K562 treated with DMSO at 1 percent for 4 hours (cell line): ENCODE measurements around the gene ZFYVE9. TPM values are rescaled to one million over a fixed set of nuclear protein-coding genes. Genes with fewer than 3 reads are reported as not detected.

ENCODE experiments used
- total RNA-seq: library from RNA; unstranded; fragments of 300-600 nt; gene quantifications from 2 replicates; pipeline ENCODE4 v1.2.3, GENCODE V29; 2022; ENCODE audit not compliant: insufficient read depth

Gene ZFYVE9, protein sequence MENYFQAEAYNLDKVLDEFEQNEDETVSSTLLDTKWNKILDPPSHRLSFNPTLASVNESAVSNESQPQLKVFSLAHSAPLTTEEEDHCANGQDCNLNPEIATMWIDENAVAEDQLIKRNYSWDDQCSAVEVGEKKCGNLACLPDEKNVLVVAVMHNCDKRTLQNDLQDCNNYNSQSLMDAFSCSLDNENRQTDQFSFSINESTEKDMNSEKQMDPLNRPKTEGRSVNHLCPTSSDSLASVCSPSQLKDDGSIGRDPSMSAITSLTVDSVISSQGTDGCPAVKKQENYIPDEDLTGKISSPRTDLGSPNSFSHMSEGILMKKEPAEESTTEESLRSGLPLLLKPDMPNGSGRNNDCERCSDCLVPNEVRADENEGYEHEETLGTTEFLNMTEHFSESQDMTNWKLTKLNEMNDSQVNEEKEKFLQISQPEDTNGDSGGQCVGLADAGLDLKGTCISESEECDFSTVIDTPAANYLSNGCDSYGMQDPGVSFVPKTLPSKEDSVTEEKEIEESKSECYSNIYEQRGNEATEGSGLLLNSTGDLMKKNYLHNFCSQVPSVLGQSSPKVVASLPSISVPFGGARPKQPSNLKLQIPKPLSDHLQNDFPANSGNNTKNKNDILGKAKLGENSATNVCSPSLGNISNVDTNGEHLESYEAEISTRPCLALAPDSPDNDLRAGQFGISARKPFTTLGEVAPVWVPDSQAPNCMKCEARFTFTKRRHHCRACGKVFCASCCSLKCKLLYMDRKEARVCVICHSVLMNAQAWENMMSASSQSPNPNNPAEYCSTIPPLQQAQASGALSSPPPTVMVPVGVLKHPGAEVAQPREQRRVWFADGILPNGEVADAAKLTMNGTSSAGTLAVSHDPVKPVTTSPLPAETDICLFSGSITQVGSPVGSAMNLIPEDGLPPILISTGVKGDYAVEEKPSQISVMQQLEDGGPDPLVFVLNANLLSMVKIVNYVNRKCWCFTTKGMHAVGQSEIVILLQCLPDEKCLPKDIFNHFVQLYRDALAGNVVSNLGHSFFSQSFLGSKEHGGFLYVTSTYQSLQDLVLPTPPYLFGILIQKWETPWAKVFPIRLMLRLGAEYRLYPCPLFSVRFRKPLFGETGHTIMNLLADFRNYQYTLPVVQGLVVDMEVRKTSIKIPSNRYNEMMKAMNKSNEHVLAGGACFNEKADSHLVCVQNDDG (N-terminal part only)
- 4.0 and 4.2 TPM in 2 replicates for total RNA-seq

DNA sequence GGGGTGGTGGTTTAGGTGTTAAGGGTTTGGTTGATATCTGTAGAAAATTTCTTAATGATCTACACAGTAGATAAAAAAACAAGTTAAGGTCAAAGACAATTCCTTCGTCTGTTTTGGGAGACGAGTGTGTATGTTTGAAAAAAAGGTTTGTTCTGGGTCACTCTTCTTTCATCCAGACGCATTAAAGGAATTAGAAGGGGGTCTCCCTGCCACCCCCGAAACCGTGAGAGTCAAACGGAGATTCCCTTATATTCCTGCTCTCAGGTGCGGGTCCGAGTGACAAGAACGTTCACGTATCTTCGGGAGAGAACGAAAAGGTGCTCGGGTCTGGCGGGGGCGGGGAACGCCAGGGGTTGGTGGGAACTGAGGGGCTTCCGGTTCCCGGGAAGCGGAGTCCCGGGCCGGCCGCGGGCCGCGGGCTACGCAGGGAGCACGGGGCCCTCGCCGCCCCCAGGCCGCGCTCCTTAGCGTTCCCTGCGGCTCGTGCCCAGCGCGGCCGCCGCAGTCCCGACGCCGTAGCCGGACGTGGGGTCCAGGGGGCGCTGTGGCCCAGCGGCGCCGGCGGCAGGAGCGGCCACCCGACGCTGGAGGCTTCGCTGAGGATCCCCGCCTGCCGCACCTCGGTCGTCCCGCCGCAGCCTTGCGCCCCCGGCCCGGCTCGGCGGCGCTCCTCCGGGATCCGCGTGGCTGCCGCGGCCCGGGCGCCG, at the start of gene ZFYVE9:
ZFYVE9 (plus strand) TSS at position 577 of the 707 bp plus-strand sequence. CDS start 91,118 bp downstream, outside the sequence.

DNA sequence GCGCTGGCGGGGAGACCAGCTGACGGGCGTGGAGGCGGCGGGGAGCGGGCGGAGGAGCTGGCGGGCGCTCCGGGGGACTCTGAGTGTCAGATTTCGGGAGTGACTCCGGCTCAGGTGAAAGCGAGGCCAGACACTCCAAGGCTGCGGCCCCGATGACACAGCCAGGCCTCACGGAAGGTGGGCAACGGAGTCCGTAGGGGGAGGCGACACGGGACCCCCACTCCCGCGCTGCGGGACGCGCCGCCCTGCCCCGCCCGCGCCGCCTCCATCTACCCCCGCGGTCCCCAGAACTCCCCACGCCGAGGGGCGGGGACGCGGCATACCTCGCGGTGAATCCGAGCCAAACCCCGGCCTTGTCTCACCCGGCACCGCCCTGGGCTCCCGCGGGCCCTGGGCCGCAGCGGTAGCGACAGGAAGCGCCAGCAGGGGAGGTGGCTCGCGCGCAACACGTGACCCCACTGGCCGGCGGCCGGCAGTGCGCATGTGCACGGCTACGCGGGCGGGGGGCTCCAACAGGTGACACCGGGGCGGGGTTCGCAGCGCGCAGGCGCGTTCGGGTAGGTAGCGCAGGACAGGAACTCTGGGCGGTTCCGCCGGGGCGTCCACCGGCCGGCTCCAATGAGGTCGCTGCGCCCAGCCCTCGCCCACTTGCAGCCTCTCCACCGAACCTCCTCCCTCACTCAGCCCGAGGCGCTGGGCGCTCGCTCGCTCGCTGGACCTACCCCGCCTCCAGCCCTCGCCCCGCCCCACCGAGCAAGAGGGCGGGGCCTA, 224.0 kb downstream of the ZFYVE9 start, which contains the start of gene CC2D1B:
CC2D1B (minus strand) TSS at position 460 of the 771 bp plus-strand sequence. CDS start 1,585 bp downstream, outside the sequence.

Other genes with a start within 250 kb of the ZFYVE9 start
- gene RAB3B, start 151.4 kb upstream of the ZFYVE9 start, total RNA-seq, result 2.5 and 2.9 TPM in 2 replicates
- gene KTI12, start 108.3 kb upstream of the ZFYVE9 start, total RNA-seq, result 25.5 and 26.9 TPM in 2 replicates
- 82.9 and 112 TPM in 2 replicates for gene TXNDC12, start 86.9 kb upstream of the ZFYVE9 start, total RNA-seq
- gene BTF3L4, start 85.8 kb upstream of the ZFYVE9 start, total RNA-seq, result 33.7 and 35.9 TPM in 2 replicates
- 16.7 and 22.8 TPM in 2 replicates for gene CC2D1B, start 224.1 kb downstream of the ZFYVE9 start, total RNA-seq